Measurements from ENCODE around the gene CORO7. TPM values are rescaled to one million over a fixed set of nuclear protein-coding genes. Genes with fewer than 3 reads are reported as not detected.

The CORO7 gene
- total RNA-seq, 4 donors from 2014 or later, result 18.8 to 29.6 (median 25.7) TPM

DNA sequence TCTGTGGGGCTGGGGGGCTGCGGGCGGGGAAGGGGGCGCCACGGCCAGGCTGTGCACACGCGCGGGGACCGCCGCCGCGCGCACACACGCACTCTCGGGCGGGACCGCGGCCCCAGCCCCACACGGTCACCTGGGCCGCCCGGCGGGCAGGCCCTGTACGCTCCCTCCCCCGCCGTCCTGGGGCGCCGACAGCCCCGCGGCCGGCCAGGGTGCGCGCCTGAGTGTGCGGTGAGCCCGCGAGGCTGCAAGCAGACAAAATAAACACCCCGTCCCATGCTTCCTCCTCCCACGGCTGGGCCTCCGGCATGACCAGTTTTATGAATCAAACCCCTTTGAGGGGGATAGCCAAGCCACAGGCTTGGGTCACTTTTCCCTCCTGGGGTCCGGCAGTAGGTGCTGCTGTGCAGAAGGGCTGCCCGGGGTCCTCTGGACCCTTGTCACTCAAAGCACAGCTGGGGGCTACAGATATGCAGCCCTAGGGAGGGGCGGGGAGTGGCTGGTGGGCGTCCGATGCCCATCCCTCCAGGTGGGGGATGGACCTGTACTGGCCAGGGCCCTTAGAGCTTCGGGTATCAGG, 44.3 kb downstream of the CORO7 start:
- peak overlapping the region; percentile 86 for H3K4me3 ChIP-seq
- DNase-seq (ENCODE audit: low spot score in 2 of 2), result no peak
- H3K27me3 ChIP-seq, result no peaks in the 10 kb centered on the region
- peak overlapping the region; percentile 87 for H3K27ac ChIP-seq
- no peaks in the 10 kb centered on the region for H3K36me3 ChIP-seq
- H3K4me1 ChIP-seq, result peaks cover 90% of the 10 kb centered on the region
- no peaks in the 10 kb centered on the region for H3K9me3 ChIP-seq
- TF ChIP-seq POLR2A (IDR thresholded peaks at IDR 0.05) (no peak), POLR2AphosphoS5 (IDR thresholded peaks at IDR 0.05) (no peak), EP300 (IDR thresholded peaks at IDR 0.05) (no peak), CTCF (IDR thresholded peaks at IDR 0.05) (no peak)
- 20% methylated on average over 1 of the region's 43 CpGs for WGBS

- H3K4me3 ChIP-seq, result peak within 1 kb of the TSS; percentile 86
- H3K27ac ChIP-seq, result peak within 1 kb of the TSS; percentile 87
- peak; percentile 44 to 78 (median 57) for TF ChIP-seq POLR2AphosphoS5 (IDR thresholded peaks at IDR 0.05)
- TF ChIP-seq CTCF (IDR thresholded peaks at IDR 0.05), result no peak
- TF ChIP-seq EP300 (IDR thresholded peaks at IDR 0.05), result no peak
- TF ChIP-seq POLR2A (IDR thresholded peaks at IDR 0.05), result peak; percentile 95 to 98
- no peaks in the 10 kb centered on the region for H3K9me3 ChIP-seq
- peaks cover 84% of the 10 kb centered on the region for H3K4me1 ChIP-seq
- no peaks in the 10 kb centered on the region for H3K27me3 ChIP-seq
- peak; percentile 87 to 94 for DNase-seq (ENCODE audit: low spot score in 2 of 2)
- H3K36me3 ChIP-seq, result no peaks in the 10 kb centered on the region
- WGBS, result 47% methylated on average over 3 of the region's 50 CpGs
Observed at GRCh38 chr16:4371357-4372000, 44.9 kb downstream of the CORO7 start, which contains the start of gene VASN. VASN (plus strand) TSS chr16:4371848; CDS start chr16:4380878, 9,030 bp downstream.

GRCh38 chr16:4370570-4371356, 45.6 kb downstream of the CORO7 start:
- peak overlapping the region; percentile 86 for H3K4me3 ChIP-seq
- H3K4me1 ChIP-seq, result peaks cover 77% of the 10 kb centered on the region
- WGBS, result 17% methylated on average over 2 of the region's 14 CpGs

DNA sequence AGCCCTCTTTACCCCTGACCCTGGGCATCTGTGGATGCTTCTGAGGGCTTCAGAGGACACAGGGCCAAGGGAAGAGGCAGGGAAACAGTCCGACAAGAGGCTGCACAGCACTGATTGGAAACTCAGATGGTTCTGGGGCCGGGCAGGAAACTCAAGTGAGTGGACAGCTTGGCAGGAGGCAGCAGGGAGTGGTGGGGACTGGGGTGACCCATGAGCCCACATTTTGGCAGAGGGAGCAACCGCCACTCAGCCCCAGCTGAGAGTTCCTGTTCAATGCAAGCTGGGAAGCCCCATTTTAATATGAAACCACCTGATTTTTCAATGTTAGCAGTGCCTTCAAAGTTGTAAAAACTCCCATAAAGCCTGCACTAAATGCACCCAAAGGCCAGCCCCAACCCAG, 46.2 kb downstream of the CORO7 start:
- Histone ChIP-seq H3K27ac (peak overlapping the region; percentile 87), H3K27me3 (no peaks in the 10 kb centered on the region), H3K4me3 (no peak overlapping the region), H3K9me3 (no peaks in the 10 kb centered on the region), H3K36me3 (peaks cover 3% of the 10 kb centered on the region), H3K4me1 (peaks cover 72% of the 10 kb centered on the region)
- no peak for DNase-seq (ENCODE audit: low spot score in 2 of 2)
- WGBS, result 80% methylated on average over 2 of the region's 3 CpGs
- no peak for TF ChIP-seq EP300 (IDR thresholded peaks at IDR 0.05)
- no peak for TF ChIP-seq POLR2AphosphoS5 (IDR thresholded peaks at IDR 0.05)
- TF ChIP-seq CTCF (IDR thresholded peaks at IDR 0.05), result no peak
- no peak for TF ChIP-seq POLR2A (IDR thresholded peaks at IDR 0.05)

More at GRCh38 chr16:4370570-4371356, 45.6 kb downstream of the CORO7 start:
- DNase-seq (ENCODE audit: low spot score in 2 of 2), result peak in 1 of 2 donors; percentile 83
- H3K36me3 ChIP-seq, result no peaks in the 10 kb centered on the region
- no peaks in the 10 kb centered on the region for H3K9me3 ChIP-seq
- no peaks in the 10 kb centered on the region for H3K27me3 ChIP-seq
- H3K27ac ChIP-seq, result peak overlapping the region; percentile 87
- TF ChIP-seq POLR2A (IDR thresholded peaks at IDR 0.05), result peak in 1 of 2 donors; percentile 44
- TF ChIP-seq CTCF (IDR thresholded peaks at IDR 0.05), result no peak

Data from suprapubic skin (tissue), 4 donors.